OCI-LY1 (cell line): ENCODE results near the gene UNCX.

Experiments
- EZH2 ChIP-seq: fragments of 200-600 bp; sonication (generic), shearing (Covaris generic); IDR thresholded peaks from 2 replicates; pipeline ENCODE4 v1.8.0; 2017; ENCODE audit warnings: borderline replicate concordance, mixed run types, mild to moderate bottlenecking, antibody characterized with exemption, low read length, moderate library complexity, mixed read lengths
- TF ChIP-seq, protein P1 (sequence below): fragments of 200-600 bp; sonication (generic), shearing (Covaris generic); IDR thresholded peaks from 2 replicates; pipeline ENCODE4 v1.5.1; 2017; ENCODE audit warnings: mild to moderate bottlenecking, antibody characterized with exemption, low read length, moderate library complexity, mixed read lengths

DNA sequence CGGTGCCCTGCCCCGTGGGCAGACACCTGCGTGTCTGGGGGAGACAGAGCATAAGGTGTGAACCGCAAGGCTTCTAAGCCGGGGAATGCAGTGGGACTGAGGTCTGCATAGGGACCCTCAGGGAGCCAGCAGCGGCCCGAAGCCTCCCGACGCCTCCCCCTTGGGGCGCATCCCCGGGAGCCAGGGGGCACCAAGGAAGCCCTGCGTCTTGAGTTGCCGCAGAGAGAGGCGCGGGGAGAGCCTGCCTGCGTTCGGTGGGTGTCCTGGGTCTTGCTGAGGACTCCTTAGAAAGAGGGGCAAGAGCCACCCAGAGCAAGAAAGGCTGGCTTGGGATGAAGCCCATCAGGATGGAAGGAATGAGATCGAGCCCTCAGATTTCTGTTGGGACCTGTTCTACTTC lies 18.2 kb upstream of the UNCX start:
- TF ChIP-seq, protein P1, sequence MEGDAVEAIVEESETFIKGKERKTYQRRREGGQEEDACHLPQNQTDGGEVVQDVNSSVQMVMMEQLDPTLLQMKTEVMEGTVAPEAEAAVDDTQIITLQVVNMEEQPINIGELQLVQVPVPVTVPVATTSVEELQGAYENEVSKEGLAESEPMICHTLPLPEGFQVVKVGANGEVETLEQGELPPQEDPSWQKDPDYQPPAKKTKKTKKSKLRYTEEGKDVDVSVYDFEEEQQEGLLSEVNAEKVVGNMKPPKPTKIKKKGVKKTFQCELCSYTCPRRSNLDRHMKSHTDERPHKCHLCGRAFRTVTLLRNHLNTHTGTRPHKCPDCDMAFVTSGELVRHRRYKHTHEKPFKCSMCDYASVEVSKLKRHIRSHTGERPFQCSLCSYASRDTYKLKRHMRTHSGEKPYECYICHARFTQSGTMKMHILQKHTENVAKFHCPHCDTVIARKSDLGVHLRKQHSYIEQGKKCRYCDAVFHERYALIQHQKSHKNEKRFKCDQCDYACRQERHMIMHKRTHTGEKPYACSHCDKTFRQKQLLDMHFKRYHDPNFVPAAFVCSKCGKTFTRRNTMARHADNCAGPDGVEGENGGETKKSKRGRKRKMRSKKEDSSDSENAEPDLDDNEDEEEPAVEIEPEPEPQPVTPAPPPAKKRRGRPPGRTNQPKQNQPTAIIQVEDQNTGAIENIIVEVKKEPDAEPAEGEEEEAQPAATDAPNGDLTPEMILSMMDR, result no peak
- TF ChIP-seq EZH2, result no peak
